ENCODE measurements around the gene TMC2.
"Not testable (repeated sequence)": the region's sequence is repeated elsewhere in the genome, so short reads cannot be mapped to it uniquely, and the experiment has no call there.

The TMC2 gene

GRCh38 chr20:2524709-2525506 is 11.5 kb upstream of the TMC2 start:
- peak; percentile 79 for DNase-seq

- DNase-seq: not testable (repeated sequence)
These were observed 10.2 kb upstream of the TMC2 start for GRCh38 chr20:2526218-2526583.

- no peak for DNase-seq
These were observed 8.6 kb upstream of the TMC2 start for GRCh38 chr20:2527762-2528161.

- DNase-seq: no peak
These were observed 7.6 kb upstream of the TMC2 start for GRCh38 chr20:2528671-2529271.

- DNase-seq: no peak
These were observed 3.3 kb upstream of the TMC2 start for GRCh38 chr20:2533118-2533517.

- DNase-seq: no peak
These were observed 438 bp upstream of the TMC2 start for GRCh38 chr20:2535711-2536559.

- DNase-seq: no peak
These were observed 728 bp downstream of the TMC2 start for GRCh38 chr20:2537101-2537500.

- no peak for DNase-seq
These were observed 2.0 kb downstream of the TMC2 start for GRCh38 chr20:2538356-2538755.

- no peak for DNase-seq
These were observed 2.8 kb downstream of the TMC2 start for GRCh38 chr20:2538931-2539720.

GRCh38 chr20:2541940-2542339 is 5.6 kb downstream of the TMC2 start:
- DNase-seq: no peak

- DNase-seq: no peak
These were observed 6.0 kb downstream of the TMC2 start for GRCh38 chr20:2542361-2542760.

- DNase-seq: no peak
These were observed 7.8 kb downstream of the TMC2 start for GRCh38 chr20:2544211-2544610.

GRCh38 chr20:2545594-2545993 is 9.2 kb downstream of the TMC2 start:
- no peak for DNase-seq

- DNase-seq: no peak
These were observed 21.7 kb downstream of the TMC2 start for GRCh38 chr20:2557873-2558580.

GRCh38 chr20:2558581-2559278 is 22.4 kb downstream of the TMC2 start:
- no peak for DNase-seq

- DNase-seq: no peak
These were observed 22.9 kb downstream of the TMC2 start for GRCh38 chr20:2559279-2559626.

GRCh38 chr20:2559651-2560050 is 23.3 kb downstream of the TMC2 start:
- no peak for DNase-seq

GRCh38 chr20:2563116-2563515 is 26.7 kb downstream of the TMC2 start:
- DNase-seq: no peak

- DNase-seq: no peak
These were observed 28.0 kb downstream of the TMC2 start for GRCh38 chr20:2564406-2564805.

GRCh38 chr20:2575682-2576081 is 39.3 kb downstream of the TMC2 start:
- no peak for DNase-seq

- no peak for DNase-seq
These were observed 39.9 kb downstream of the TMC2 start for GRCh38 chr20:2576317-2576727.

Measured in fibroblast of skin of abdomen (primary cell).